Measurements from ENCODE around the gene PNKD.

- no peak for TF ChIP-seq POLR2A (IDR thresholded peaks at IDR 0.05)
- TF ChIP-seq, protein P1, sequence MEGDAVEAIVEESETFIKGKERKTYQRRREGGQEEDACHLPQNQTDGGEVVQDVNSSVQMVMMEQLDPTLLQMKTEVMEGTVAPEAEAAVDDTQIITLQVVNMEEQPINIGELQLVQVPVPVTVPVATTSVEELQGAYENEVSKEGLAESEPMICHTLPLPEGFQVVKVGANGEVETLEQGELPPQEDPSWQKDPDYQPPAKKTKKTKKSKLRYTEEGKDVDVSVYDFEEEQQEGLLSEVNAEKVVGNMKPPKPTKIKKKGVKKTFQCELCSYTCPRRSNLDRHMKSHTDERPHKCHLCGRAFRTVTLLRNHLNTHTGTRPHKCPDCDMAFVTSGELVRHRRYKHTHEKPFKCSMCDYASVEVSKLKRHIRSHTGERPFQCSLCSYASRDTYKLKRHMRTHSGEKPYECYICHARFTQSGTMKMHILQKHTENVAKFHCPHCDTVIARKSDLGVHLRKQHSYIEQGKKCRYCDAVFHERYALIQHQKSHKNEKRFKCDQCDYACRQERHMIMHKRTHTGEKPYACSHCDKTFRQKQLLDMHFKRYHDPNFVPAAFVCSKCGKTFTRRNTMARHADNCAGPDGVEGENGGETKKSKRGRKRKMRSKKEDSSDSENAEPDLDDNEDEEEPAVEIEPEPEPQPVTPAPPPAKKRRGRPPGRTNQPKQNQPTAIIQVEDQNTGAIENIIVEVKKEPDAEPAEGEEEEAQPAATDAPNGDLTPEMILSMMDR (IDR thresholded peaks at IDR 0.05 in 4 of 5, conservative IDR thresholded peaks at IDR 0.05 in 1 of 5), result no peak
Observed at GRCh38 chr2:218341381-218341780, 71.1 kb downstream of the PNKD start.
